HCT116 (cell line): ENCODE measurements around the gene TALDO1. TPM values are rescaled to one million over a fixed set of nuclear protein-coding genes. Genes with fewer than 3 reads are reported as not detected.

Experiments
- ATAC-seq: fragments of 200-7000 bp; cut with Tn5 transposase; 2 replicates; pipeline ENCODE4 v1.9.1; 2020; ENCODE audit warnings: mild to moderate bottlenecking, moderate library complexity
- BruUV-seq: library from RNA; stranded (reverse); fragments of 400-500 nt; replicated peaks from 2 replicates; lab custom pipeline; 2021; lab: Mats Ljungman, UMichigan
- CTCF ChIA-PET: fragments of 300-600 bp; sonication (Branson Sonifier 250); formaldehyde crosslinking; loops from one replicate; lab custom pipeline; 2021; ENCODE audit warnings: antibody characterized with exemption; lab: Charles Lee
- POLR2A ChIA-PET: fragments of 300-600, 350-600 bp; sonication (Branson Sonifier 250); formaldehyde crosslinking; loops from one replicate; lab custom pipeline; 2021; ENCODE audit warnings: antibody characterized with exemption; lab: Charles Lee
- RAD21 ChIA-PET, 2 experiments: fragments of 300-600 bp; sonication (Branson Sonifier 250); formaldehyde crosslinking; loops; one replicate each; lab custom pipeline; 2023; ENCODE audit warnings: low total read pairs in 2 of 2; ENCODE audit not compliant: uncharacterized antibody in 2 of 2, unreplicated experiment in 2 of 2, low non-redundant PET in 1 of 2; lab: Charles Lee
- DNase-seq: peaks from one replicate; pipeline ENCODE4 v3.0.0-alpha.2; 2010; ENCODE audit warnings: low read depth, low spot score
- H2AFZ ChIP-seq: fragments of 200-600 bp; shearing (Covaris generic), sonication (generic); 2 replicates; pipeline ENCODE4 v1.6.1; 2017; ENCODE audit warnings: low read depth, mixed run types, mixed read lengths, antibody characterized with exemption, low read length; ENCODE audit not compliant: poor library complexity, severe bottlenecking
- H3K27ac ChIP-seq: 2 replicates; pipeline ENCODE4 v1.5.1; 2012; ENCODE audit warnings: low read depth, low read length
- H3K27me3 ChIP-seq: fragments of 200-600 bp; sonication (generic); 2 replicates; pipeline ENCODE4 v1.6.1; 2016; ENCODE audit warnings: mixed run types, low read length, mixed read lengths; ENCODE audit not compliant: insufficient read depth
- H3K36me3 ChIP-seq, 2 experiments: fragments of 200-500 bp in 1 of 2; fragments of 200-600 bp in 1 of 2; sonication (Bioruptor generic) in 1 of 2; sonication (generic) in 1 of 2; 2 replicates each; pipeline versions ENCODE4 v1.5.1 to v1.6.1; 2014 to 2016; ENCODE audit warnings: low read length in 2 of 2, inconsistent platforms in 1 of 2, mixed read lengths in 1 of 2, mixed run types in 1 of 2; ENCODE audit not compliant: insufficient read depth in 2 of 2, control insufficient read depth in 1 of 2
- H3K4me1 ChIP-seq, 2 experiments: fragments of 200-600 bp in 1 of 2; sonication (generic) in 1 of 2; 2 replicates each; pipeline versions ENCODE4 v1.5.1 to v1.6.1; 2012 to 2017; ENCODE audit warnings: low read length in 2 of 2, inconsistent platforms in 1 of 2, mild to moderate bottlenecking in 1 of 2, mixed read lengths in 1 of 2, mixed run types in 1 of 2, moderate library complexity in 1 of 2; ENCODE audit not compliant: insufficient read depth in 2 of 2, control insufficient read depth in 1 of 2
- H3K4me2 ChIP-seq: fragments of 200-600 bp; sonication (generic); 2 replicates; pipeline ENCODE4 v1.6.1; 2017; ENCODE audit warnings: mixed run types, low read length, mixed read lengths
- H3K4me3 ChIP-seq, 2 experiments: fragments of 200-600 bp in 1 of 2; sonication (generic) in 1 of 2; replicated peaks in 1 of 2; 2 replicates each; pipeline ENCODE4 v1.5.1; 2011 to 2016; ENCODE audit warnings: low read length in 2 of 2, control low read depth in 1 of 2, low read depth in 1 of 2, mild to moderate bottlenecking in 1 of 2, mixed read lengths in 1 of 2, mixed run types in 1 of 2
- H3K79me2 ChIP-seq: fragments of 200-600 bp; sonication (generic); 2 replicates; pipeline ENCODE4 v1.6.1; 2017; ENCODE audit warnings: mild to moderate bottlenecking, mixed run types, low read length, moderate library complexity, mixed read lengths; ENCODE audit not compliant: insufficient read depth
- H3K9ac ChIP-seq: fragments of 200-600 bp; sonication (generic); 2 replicates; pipeline ENCODE4 v1.6.1; 2016; ENCODE audit warnings: low read length, mixed read lengths
- H3K9me2 ChIP-seq: fragments of 200-600 bp; sonication (generic), shearing (Covaris generic); 2 replicates; pipeline ENCODE4 v1.6.1; 2017; ENCODE audit warnings: mixed run types, mild to moderate bottlenecking, moderate library complexity; ENCODE audit not compliant: insufficient read depth
- H3K9me3 ChIP-seq, 2 experiments: fragments of 200-500 bp in 1 of 2; fragments of 200-600 bp in 1 of 2; sonication (Bioruptor generic) in 1 of 2; sonication (generic) in 1 of 2; 2 replicates each; pipeline ENCODE4 v1.6.1; 2014 to 2017; ENCODE audit warnings: low read length in 2 of 2, mixed read lengths in 2 of 2, inconsistent platforms in 1 of 2, low read depth in 1 of 2, mild to moderate bottlenecking in 1 of 2, mixed run types in 1 of 2, moderate library complexity in 1 of 2; ENCODE audit not compliant: control insufficient read depth in 1 of 2, insufficient read depth in 1 of 2
- H4K20me1 ChIP-seq: fragments of 200-600 bp; sonication (generic), shearing (Covaris generic); 2 replicates; pipeline ENCODE4 v1.6.1; 2017; ENCODE audit warnings: mixed run types, mild to moderate bottlenecking, moderate library complexity; ENCODE audit not compliant: insufficient read depth
- EGR1 ChIP-seq: IDR thresholded peaks from 2 replicates; pipeline ENCODE4 v1.6.1; 2012; ENCODE audit warnings: low read depth
- EZH2phosphoT487 ChIP-seq: fragments of 200-600 bp; IDR thresholded peaks from 2 replicates; pipeline ENCODE4 v1.6.1; 2018; ENCODE audit warnings: antibody characterized with exemption, borderline replicate concordance
- FOSL1 ChIP-seq: IDR thresholded peaks from 2 replicates; pipeline ENCODE4 v1.6.1; 2012; ENCODE audit warnings: low read depth
- POLR2A ChIP-seq: IDR thresholded peaks from 2 replicates; pipeline ENCODE4 v1.7.0; 2011; ENCODE audit warnings: borderline replicate concordance; ENCODE audit not compliant: insufficient read depth, insufficient read length; ENCODE audit errors: extremely low read depth
- RAD21 ChIP-seq: IDR thresholded peaks from 2 replicates; pipeline ENCODE4 v1.6.1; 2012; ENCODE audit warnings: low read depth, mild to moderate bottlenecking
- SIN3A ChIP-seq: IDR thresholded peaks from 2 replicates; pipeline ENCODE4 v1.6.1; 2012; ENCODE audit warnings: low read depth
- SP1 ChIP-seq: IDR thresholded peaks from 2 replicates; pipeline ENCODE4 v1.6.1; 2012; ENCODE audit warnings: low read depth
- SRF ChIP-seq: IDR thresholded peaks from 2 replicates; pipeline ENCODE4 v1.6.1; 2012; ENCODE audit warnings: low read depth
- TCF7L2 ChIP-seq: IDR thresholded peaks from 2 replicates; pipeline ENCODE4 v1.7.0; 2011; ENCODE audit warnings: borderline replicate concordance, inconsistent platforms; ENCODE audit not compliant: insufficient read depth, insufficient read length; ENCODE audit errors: extremely low read depth
- ZFX ChIP-seq: fragments of 450-650 bp; IDR thresholded peaks from 2 replicates; pipeline ENCODE4 v1.6.1; 2017
- intact Hi-C: fragments of 100-400 bp; cut with micrococcal nuclease; formaldehyde crosslinking; loops from 2 replicates; pipeline ENCODE4 v1.10.0; 2022
- total RNA-seq: library from RNA; stranded (reverse); gene quantifications from one replicate; pipeline ENCODE4 v1.2.1, GENCODE V29; 2021; ENCODE audit not compliant: unreplicated experiment
- TF ChIP-seq, protein P1 (sequence below): IDR thresholded peaks from 2 replicates; pipeline ENCODE4 v1.6.1; 2011; ENCODE audit warnings: mild to moderate bottlenecking, low read length, moderate library complexity; ENCODE audit not compliant: insufficient replicate concordance; ENCODE audit errors: extremely low read depth
- TF ChIP-seq, protein P2 (sequence below), 3 experiments: fragments of 200-600 bp in 1 of 3; sonication (generic) in 1 of 3; IDR thresholded peaks in 2 of 3; conservative IDR thresholded peaks in 1 of 3; 2 replicates each; pipeline ENCODE4 v1.5.1; 2012 to 2017; ENCODE audit warnings: low read depth in 2 of 3, low read length in 2 of 3, antibody characterized with exemption in 1 of 3, borderline replicate concordance in 1 of 3, control low read depth in 1 of 3, mild to moderate bottlenecking in 1 of 3, mixed read lengths in 1 of 3, mixed run types in 1 of 3, moderate library complexity in 1 of 3; ENCODE audit not compliant: insufficient read depth in 1 of 3
- TF ChIP-seq, protein P3 (sequence below): IDR thresholded peaks from 2 replicates; pipeline ENCODE4 v1.6.1; 2012

TALDO1 gene
- total RNA-seq, 1 experiment from 2014 or later = 242 TPM

DNA sequence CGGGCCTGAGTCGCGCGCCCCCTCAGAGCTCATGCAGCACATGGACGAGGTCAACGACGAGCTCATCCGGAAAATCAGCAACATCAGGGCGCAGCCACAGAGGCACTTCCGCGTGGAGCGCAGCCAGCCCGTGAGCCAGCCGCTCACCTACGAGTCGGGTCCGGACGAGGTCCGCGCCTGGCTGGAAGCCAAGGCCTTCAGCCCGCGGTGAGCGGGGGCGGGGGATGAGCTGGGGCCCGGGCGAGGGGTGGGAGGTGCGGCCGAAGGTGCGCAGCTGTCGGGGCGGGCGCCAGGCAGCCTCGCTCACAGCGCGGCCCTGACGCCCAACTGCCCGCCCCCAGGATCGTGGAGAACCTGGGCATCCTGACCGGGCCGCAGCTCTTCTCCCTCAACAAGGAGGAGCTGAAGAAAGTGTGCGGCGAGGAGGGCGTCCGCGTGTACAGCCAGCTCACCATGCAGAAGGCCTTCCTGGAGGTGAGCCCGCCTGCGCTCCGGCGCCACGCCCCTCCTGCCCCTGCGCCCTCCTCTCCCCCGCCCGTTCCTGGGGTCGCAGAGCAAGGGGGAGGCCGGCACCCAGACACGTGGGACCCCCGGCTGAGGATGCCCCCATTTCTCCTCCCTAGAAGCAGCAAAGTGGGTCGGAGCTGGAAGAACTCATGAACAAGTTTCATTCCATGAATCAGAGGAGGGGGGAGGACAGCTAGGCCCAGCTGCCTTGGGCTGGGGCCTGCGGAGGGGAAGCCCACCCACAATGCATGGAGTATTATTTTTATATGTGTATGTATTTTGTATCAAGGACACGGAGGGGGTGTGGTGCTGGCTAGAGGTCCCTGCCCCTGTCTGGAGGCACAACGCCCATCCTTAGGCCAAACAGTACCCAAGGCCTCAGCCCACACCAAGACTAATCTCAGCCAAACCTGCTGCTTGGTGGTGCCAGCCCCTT, 20.7 kb upstream of the TALDO1 start:
- DNase-seq = no peak
- CTCF ChIA-PET = interaction anchor here (0.6 to 2.1 kb wide), 6 partner anchors 21 to 113 kb away, joined by 3 to 10 read pairs (median 6); partner anchors contain the start of genes DEAF1, TALDO1 and TMEM80
- Histone ChIP-seq H3K9me2 (no peaks in the 10 kb centered on the region), H3K4me2 (peak overlapping the region; percentile 78), H3K9ac (peak overlapping the region; percentile 61; the same call in 1 of the 2 replicates), H2AFZ (no peak overlapping the region), H3K27me3 (no peaks in the 10 kb centered on the region), H3K79me2 (no peaks in the 10 kb centered on the region), H3K4me3 (no peak overlapping the region), H4K20me1 (no peaks in the 10 kb centered on the region), H3K36me3 (peaks cover under 1 to 11% of the 10 kb centered on the region in 2 experiments; a peak in 2 of 4 replicates), H3K27ac (no peak overlapping the region), H3K9me3 (no peaks in the 10 kb centered on the region), H3K4me1 (peaks cover 7 to 24% of the 10 kb centered on the region in 2 experiments; a peak in 3 of 4 replicates)
- intact Hi-C loops = no loop called here
- RAD21 ChIA-PET = no interaction called here
- no peak for ATAC-seq
- no peak for TF ChIP-seq EGR1
- TF ChIP-seq, protein P1, sequence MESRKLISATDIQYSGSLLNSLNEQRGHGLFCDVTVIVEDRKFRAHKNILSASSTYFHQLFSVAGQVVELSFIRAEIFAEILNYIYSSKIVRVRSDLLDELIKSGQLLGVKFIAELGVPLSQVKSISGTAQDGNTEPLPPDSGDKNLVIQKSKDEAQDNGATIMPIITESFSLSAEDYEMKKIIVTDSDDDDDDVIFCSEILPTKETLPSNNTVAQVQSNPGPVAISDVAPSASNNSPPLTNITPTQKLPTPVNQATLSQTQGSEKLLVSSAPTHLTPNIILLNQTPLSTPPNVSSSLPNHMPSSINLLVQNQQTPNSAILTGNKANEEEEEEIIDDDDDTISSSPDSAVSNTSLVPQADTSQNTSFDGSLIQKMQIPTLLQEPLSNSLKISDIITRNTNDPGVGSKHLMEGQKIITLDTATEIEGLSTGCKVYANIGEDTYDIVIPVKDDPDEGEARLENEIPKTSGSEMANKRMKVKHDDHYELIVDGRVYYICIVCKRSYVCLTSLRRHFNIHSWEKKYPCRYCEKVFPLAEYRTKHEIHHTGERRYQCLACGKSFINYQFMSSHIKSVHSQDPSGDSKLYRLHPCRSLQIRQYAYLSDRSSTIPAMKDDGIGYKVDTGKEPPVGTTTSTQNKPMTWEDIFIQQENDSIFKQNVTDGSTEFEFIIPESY = no peak
- no peak for TF ChIP-seq TCF7L2
- no peak for TF ChIP-seq EZH2phosphoT487
- TF ChIP-seq SP1 = no peak
- no peak for TF ChIP-seq FOSL1
- TF ChIP-seq ZFX = no peak
- TF ChIP-seq SIN3A = no peak
- no peak for TF ChIP-seq POLR2A
- TF ChIP-seq SRF = no peak
- no peak for TF ChIP-seq RAD21
- TF ChIP-seq, protein P2, sequence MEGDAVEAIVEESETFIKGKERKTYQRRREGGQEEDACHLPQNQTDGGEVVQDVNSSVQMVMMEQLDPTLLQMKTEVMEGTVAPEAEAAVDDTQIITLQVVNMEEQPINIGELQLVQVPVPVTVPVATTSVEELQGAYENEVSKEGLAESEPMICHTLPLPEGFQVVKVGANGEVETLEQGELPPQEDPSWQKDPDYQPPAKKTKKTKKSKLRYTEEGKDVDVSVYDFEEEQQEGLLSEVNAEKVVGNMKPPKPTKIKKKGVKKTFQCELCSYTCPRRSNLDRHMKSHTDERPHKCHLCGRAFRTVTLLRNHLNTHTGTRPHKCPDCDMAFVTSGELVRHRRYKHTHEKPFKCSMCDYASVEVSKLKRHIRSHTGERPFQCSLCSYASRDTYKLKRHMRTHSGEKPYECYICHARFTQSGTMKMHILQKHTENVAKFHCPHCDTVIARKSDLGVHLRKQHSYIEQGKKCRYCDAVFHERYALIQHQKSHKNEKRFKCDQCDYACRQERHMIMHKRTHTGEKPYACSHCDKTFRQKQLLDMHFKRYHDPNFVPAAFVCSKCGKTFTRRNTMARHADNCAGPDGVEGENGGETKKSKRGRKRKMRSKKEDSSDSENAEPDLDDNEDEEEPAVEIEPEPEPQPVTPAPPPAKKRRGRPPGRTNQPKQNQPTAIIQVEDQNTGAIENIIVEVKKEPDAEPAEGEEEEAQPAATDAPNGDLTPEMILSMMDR (IDR thresholded peaks at IDR 0.05 in 2 of 3, conservative IDR thresholded peaks at IDR 0.05 in 1 of 3; ENCODE audit: borderline replicate concordance in 1 of 3, insufficient read depth in 1 of 3, low read depth in 2 of 3, low read length in 2 of 3) = no peak
- TF ChIP-seq, protein P3, sequence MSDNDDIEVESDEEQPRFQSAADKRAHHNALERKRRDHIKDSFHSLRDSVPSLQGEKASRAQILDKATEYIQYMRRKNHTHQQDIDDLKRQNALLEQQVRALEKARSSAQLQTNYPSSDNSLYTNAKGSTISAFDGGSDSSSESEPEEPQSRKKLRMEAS = no peak
- no TSS peak for BruUV-seq
- POLR2A ChIA-PET = no interaction called here
